GM21381 (cell line): ENCODE data around the gene DGKB.

Source experiments
- ATAC-seq: cut with Tn5 transposase; IDR thresholded peaks from one replicate; pipeline ENCODE4 v1.9.1; 2021; ENCODE audit warnings: mild to moderate bottlenecking, moderate library complexity; ENCODE audit not compliant: unreplicated experiment

Gene DGKB

DNA sequence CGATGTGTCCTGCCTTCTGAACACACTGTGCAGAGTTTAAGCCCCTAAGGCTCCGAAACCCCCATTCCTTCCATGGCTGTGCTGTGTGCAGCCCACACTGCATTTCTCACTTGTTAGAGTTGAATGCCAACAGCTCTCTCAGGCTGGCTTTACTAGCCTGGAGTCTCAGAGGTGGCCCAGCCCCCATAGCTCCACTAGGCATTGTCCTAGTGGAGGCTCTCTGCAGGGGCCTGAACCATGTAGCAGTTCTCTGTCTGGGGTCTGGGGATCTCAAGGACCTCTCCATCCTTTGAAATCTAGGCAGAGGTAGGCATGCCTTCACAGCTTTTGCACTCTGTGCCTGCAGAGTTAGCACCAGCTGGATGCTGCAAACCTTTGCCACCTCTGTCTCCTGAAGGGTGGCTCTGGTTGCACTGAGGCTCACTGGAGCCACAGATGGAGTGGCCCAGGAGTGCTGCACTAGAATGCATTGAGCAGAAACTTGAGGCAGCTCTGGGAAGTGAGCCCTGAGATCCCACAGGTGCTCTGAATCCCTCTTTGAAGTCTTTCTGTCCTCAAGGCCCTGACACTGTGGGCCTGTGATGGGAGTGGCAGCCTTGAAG is 301.7 kb downstream of the DGKB start:
- ATAC-seq, result no peak

GRCh38 chr7:14598978-14599377 is 303.6 kb downstream of the DGKB start:
- ATAC-seq, result no peak

- no peak for ATAC-seq
These were observed 306.1 kb downstream of the DGKB start for GRCh38 chr7:14596421-14596820.

- no peak for ATAC-seq
These were observed 312.3 kb downstream of the DGKB start for GRCh38 chr7:14590206-14590605.

- no peak for ATAC-seq
These were observed 317.3 kb downstream of the DGKB start for GRCh38 chr7:14585232-14585631.

DNA sequence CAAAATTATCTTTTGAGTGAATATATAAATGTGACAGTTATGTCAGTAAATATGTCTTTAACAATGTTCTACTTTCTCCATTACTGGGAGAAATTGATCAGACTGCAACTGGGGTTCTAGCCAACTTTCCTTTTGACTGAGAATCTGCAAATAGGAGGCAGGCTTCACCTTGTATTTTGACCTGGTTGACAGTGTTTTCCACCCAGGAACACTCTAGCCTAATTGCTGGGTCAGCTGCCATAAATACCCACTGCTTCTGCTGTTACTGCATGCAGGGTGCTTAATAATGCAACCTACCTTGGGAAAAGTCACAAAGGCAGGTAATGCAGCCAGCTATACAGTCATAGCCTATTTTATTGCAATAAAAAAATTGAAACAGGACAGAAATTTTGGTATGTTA is 319.0 kb downstream of the DGKB start:
- no peak for ATAC-seq

DNA sequence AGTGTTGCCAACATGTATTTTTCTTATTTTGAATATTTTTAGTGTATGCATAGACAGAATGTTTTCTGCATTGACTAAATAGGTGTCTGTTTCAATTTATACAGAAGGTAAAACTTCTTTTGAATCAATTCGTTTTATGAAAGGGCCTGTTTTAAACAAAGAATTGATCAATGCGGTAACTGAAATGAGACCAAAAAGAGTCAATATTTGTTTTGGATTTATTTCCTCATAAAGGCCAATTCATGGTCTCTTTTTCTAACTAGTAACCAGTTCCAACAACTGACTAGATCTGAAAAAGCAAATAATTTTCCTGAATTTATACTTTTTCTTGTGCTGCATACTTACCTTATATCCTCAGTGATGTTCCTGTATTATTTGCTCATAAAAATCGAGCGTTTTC is 320.5 kb downstream of the DGKB start:
- no peak for ATAC-seq

GRCh38 chr7:14579971-14580370 is 322.6 kb downstream of the DGKB start:
- no peak for ATAC-seq

- ATAC-seq, result no peak
These were observed 326.0 kb downstream of the DGKB start for GRCh38 chr7:14576578-14576977.

- no peak for ATAC-seq
These were observed 331.6 kb downstream of the DGKB start for GRCh38 chr7:14570750-14571607.

- ATAC-seq, result no peak
These were observed 350.5 kb downstream of the DGKB start for GRCh38 chr7:14552060-14552459.

DNA sequence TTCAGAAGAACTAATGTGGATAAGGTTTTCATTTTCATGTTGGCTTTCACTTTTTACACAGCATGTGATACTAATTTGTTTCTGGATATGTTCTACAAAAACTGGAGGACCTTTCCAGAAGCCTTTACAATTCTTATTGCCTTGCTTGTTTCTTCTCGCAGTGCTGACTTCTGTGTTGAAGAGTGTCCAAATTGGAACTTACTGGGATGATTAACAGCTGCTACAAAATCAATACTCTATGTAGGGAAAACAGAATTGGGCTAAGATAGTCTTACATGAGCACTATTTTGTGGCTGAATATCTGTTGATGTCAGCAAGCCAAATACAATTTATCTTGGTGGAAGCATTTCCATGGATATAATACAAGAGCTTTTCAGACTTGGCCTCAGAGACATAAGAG is 351.2 kb downstream of the DGKB start:
- ATAC-seq, result no peak

DNA sequence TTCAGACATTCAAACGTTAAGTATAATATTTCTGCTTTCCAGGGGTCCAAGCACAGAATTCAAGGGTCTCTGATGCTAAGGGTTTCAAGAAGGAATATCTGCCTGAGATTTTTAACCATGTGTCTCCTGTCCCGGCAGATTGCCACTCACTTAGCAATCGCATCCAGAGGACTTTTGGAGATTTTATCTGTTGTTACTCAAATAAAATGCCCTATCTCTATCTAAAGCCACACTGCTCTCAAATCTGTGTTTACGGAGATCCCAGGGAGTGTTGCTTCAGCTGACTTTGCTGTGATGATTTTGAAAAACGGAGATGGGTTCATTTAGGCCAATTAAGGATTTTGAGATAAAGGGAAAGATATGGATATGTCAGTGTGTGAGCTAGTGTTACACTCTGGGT is 359.9 kb downstream of the DGKB start:
- ATAC-seq, result no peak

DNA sequence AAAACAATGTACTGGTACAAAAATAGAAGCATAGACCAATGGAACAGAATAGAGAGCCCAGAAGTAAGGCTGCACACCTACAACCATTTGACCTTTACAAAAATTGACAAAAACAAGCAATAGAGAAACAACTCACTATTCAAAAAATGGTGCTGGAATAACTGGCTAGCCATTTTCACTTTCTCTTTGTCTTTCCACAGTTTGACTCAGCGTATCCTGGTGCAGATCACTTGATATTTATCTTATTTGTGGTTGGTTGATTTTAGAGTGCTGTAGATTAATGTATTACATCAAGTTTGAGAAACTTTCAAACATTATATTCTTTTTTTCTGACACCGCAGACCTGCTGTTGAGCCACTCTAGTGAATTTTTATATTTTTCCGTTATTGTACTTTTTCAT is 381.4 kb downstream of the DGKB start:
- ATAC-seq, result no peak

DNA sequence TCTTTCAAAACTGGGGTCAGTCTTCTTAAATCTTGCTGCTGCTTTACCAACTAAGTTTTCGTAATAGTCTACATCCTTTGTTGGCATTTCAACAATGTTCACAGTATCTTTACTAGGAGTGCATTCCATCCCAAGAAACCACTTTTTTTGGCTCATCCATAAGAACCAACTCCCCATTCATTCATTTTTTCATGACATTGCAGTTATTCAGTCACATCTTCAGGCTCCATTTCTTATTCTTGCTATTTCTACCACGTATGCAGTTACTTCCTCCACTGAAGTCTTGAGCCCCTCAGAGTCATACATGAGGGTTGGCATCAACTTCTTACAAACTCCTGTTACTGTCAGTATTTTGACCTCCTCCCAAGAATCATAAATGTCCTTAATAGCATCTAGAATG is 392.3 kb downstream of the DGKB start:
- ATAC-seq, result no peak

DNA sequence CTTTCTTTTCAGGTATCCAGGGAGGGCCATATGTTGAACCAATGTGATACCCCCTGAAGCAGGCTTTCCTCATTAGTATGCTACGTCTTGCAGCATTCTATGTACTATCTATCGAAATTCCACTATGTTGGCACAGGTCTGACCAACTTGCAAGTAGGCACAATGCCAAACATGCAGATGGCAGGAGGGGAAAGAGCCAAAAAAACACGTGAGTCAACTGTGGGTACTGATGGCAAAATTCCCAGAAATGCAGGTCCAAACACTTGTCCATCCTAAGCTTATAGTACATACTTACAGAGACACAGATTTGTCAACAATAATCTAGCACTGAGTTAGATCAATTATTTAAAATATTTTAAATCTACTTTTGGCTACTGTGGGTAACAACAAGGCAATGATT is 394.9 kb downstream of the DGKB start:
- no peak for ATAC-seq

- no peak for ATAC-seq
These were observed 396.6 kb downstream of the DGKB start for GRCh38 chr7:14505906-14506305.

DNA sequence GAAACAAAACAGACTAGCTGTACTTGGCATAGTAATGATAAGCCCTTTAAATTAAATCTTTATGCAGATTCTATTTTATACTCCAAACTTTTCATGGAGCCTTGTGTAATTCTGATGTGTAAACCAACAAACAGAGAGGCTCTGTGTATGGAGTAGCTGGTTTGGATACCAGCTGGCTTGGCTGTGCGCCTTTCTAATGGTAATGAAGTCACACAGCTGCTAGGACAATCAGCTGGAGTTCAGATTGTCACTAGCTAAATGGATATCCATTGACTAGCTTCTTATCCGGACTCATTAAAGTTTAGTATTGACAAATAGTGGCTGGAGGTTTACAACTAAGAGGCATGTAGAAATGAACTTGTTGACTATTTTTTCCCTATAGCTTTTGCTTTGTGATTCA is 398.4 kb downstream of the DGKB start:
- ATAC-seq, result no peak

DNA sequence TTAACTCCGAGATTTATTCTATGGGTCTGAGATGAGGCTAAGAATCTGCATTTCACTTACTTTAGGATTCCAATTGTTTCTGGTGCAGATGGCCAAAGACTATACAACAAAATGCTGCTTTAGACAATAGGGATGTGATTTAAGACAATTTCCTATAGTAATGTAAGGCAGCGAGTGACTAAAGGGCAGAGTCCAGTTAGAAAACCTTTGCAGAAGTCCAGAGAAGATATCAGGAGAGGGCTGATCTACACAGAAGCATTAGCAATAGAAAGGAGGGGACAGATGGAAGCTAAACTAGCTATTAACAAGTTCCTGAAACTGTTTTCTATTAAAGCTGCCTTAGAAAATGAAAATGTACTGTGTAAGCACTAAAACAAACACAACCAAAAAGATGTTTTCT is 398.9 kb downstream of the DGKB start:
- no peak for ATAC-seq

DNA sequence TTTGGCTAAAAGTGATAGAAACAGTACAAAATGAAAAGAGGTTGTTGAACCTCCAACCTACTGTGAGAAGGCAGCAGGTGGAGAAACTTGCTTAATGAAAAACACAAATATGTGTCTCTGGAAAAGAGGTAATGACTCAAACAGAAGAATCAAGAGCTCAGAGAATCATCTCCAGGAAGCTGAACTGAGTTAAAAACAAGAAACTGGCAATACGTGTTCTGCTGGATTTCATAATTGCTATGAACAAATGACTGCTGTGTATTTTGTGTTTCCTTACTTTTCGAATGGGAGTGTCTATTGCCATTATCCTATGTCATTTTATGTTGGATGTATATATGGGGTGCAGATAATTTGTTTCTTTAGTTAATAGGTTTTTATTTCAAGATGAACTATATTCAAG is 401.1 kb downstream of the DGKB start:
- ATAC-seq, result no peak

DNA sequence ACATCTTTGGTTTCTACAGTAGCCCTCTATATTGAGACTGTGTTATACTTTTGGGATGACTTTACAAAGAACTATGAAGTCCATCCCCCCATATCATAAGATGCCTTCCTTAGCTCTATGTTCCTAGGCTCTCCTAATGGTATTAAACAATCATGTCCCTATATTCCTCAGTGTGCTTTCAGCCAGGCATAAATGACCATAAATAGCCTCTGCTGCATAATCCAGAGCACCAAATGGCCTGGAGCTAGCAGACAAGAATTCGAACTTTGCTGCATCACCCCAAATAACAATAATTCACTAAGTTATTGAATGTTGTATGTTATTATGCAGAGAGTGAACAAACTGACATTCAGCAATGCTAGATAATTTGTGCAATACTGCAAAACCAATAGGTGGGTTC is 405.2 kb downstream of the DGKB start:
- no peak for ATAC-seq

DNA sequence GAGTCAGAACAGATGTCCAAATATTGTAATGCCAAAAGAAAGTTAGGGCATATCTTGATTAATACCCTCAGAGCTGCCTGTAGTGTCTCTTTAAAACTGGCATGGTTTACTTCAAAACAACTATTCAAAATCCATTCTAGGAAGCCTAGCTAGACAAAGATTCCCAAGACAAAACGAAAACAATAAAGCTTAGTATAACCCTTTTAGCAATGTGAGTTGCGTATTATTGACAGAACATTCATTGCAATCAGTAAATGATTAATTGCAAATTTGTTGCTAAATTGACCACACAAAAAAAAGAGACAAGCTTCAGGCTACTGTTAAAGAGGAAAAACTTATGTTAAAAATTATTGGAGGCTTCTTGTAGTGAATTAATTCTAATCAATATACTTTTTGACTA is 406.9 kb downstream of the DGKB start:
- no peak for ATAC-seq
